Measurements from ENCODE around the gene LARGE1.

The LARGE1 gene

DNA sequence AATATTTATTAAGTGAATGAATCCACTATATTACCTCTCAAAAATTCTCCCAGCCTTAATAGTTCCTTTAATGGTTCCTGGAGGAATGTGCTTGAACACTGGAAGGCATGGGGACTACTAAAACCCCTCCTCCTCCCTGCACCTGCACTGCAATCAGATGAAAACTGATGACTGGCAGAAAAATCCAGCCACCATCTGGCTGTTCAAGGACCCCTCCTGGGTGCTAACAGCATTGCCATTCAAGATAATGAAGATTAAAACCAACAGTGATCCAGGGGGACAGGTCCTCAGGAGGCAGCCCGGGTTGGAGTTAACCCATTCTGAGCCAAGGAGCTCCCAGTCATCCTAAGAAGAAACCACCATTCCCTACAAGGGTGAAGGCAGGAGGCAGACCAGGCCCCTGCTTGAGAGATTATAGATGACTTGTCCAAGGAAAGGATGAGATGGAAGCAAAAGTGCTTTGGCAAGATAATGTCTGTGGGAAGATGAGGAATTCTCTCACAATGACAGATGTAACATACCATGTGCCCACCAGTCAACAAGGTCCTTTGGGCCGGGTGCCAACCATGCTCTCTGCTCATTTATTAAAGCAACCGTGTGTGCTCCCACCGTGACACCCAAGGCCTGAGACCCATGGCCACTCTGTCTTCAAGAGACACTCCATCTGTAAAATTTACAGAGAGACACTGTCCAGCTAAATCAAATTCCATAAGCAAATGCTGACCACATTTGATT lies 90.6 kb downstream of the LARGE1 start:
- DNase-seq (ENCODE audit: extremely low read depth, low read depth) = no peak
- TF ChIP-seq, protein P1, sequence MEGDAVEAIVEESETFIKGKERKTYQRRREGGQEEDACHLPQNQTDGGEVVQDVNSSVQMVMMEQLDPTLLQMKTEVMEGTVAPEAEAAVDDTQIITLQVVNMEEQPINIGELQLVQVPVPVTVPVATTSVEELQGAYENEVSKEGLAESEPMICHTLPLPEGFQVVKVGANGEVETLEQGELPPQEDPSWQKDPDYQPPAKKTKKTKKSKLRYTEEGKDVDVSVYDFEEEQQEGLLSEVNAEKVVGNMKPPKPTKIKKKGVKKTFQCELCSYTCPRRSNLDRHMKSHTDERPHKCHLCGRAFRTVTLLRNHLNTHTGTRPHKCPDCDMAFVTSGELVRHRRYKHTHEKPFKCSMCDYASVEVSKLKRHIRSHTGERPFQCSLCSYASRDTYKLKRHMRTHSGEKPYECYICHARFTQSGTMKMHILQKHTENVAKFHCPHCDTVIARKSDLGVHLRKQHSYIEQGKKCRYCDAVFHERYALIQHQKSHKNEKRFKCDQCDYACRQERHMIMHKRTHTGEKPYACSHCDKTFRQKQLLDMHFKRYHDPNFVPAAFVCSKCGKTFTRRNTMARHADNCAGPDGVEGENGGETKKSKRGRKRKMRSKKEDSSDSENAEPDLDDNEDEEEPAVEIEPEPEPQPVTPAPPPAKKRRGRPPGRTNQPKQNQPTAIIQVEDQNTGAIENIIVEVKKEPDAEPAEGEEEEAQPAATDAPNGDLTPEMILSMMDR (IDR thresholded peaks at IDR 0.05; ENCODE audit: low read depth, low read length) = no peak

DNA sequence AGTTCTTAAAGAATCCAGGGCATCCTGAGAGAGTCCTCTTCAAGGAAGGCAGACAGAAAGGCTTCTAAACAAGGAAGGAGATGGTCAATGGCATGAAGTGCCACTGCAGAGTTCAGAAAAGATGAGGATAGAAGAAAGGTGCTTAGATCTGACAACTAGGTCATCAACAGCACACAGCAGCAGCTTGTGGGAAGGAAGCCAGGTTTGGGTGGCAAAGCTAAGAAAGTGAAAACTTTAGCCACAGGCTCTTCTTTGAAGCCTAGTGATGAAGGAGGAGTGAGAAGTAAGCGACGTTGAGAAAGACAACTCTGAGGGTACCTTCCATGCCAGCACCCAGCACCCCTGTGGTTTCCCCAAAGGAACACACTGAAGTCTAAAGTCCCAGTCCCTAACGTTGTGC lies 92.0 kb downstream of the LARGE1 start:
- no peak for DNase-seq (ENCODE audit: extremely low read depth, low read depth)

DNA sequence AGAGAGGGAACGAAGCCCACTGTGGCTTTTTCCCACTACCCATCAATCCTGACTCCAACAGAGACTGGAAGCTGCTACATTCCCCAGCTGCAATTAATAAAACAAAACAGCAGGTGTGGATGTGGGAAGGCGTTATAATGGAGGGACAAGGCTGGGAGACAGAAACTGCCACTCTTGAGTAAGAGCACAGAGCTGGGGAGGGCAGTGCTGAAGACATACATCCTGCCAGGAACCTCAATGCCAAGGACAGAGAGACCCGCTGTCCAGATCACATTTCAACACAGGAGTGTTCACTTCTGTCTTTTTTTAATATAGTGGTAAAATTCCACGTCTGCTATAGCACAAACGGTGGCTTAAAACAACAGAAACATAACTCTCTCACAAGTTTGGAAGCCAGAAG lies 94.5 kb downstream of the LARGE1 start:
- TF ChIP-seq, protein P1 (IDR thresholded peaks at IDR 0.05; ENCODE audit: low read depth, low read length) = no peak
- DNase-seq (ENCODE audit: extremely low read depth, low read depth) = no peak

More for the DNA sequence above, 92.0 kb downstream of the LARGE1 start:
- TF ChIP-seq, protein P1 (IDR thresholded peaks at IDR 0.05; ENCODE audit: low read depth, low read length) = no peak

DNA sequence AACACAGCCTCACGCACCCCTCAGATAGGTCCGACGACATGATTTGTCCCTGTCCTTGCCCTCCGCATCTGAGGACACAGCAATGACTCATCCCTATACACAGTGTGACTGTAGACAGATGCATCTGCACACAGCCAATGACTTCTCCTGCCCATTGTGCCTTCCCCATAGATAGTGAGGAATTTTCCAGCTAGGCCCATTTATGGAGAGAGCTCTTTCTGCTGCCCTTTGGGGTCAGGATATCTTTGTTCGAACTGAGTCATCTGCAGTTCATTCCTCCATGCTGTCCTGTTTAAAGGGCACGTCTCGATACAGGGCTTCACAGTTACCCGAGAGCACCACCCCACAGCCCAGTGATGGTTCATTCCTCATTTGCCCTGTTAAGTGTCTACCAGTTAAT lies 96.7 kb downstream of the LARGE1 start:
- TF ChIP-seq, protein P1 (IDR thresholded peaks at IDR 0.05; ENCODE audit: low read depth, low read length) = no peak
- no peak for DNase-seq (ENCODE audit: extremely low read depth, low read depth)

DNA sequence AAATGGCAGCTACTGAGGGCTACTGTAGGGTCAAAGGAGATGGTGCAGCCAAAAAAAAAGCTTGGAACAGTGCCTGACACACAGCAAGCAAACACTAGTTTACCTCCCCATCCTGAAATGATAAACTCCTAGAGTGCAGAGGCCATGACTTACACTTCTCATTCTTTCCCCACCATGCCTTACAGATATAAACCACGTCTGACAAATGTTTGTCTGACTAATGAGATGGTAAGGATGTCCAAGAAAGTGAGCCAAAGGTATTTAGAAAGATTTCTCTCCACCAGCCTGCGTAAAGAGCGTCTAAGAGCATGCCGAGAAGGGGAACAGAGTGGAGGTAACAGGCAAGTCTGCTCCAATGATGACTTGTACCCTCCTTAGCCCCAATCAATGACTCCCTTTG lies 99.0 kb downstream of the LARGE1 start:
- TF ChIP-seq, protein P1 (IDR thresholded peaks at IDR 0.05; ENCODE audit: low read depth, low read length) = no peak

DNA sequence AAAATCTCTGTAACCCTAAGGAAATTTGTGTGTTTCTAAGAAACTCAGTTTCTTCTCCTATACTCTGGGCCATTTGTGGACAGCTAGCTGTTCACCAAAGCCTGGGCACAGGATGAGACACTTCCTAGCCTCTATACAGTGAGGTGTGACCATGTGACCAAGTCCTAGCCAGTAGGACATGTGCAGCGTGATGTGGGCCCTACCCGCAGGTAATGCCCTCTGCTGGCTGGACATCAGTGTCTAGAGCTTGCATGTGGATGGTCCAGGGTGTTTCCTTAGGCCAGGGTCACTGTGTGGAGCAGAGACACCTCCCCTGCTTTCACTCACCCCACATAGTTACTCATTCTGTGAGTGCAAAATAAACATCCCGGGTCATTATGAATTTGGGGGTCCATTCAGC lies 100.5 kb downstream of the LARGE1 start:
- TF ChIP-seq, protein P1 (IDR thresholded peaks at IDR 0.05; ENCODE audit: low read depth, low read length) = no peak
- no peak for DNase-seq (ENCODE audit: extremely low read depth, low read depth)

More for the DNA sequence above, 99.0 kb downstream of the LARGE1 start:
- no peak for DNase-seq (ENCODE audit: extremely low read depth, low read depth)

DNA sequence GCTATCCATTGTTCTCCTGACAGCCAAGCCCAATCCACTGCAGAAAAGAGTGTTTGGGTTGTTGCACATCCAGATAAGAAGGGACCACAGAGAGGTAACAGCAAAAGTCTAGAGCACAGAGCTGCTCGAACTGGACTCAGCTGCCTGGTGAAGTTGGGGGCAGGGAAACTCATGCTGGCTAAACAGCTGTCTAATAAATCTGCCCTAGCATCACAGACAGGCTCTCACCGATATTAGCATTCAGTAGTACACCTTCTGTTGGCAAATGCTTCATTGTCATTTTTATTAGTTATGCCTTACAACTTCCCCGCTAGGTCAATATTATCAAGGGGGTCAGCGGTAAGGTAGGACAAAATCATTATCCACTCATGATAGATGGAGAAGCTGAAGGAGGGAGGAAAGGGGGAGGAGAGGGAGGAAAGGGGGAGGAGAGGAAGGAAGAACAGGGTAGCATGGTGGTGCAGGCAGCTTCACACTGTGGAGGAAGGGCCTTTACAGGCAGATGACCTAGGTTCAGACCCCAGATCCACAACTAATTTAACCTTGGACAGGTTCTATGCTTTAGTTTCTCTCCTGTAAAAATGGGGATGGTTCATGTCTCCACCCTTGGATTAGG lies 102.7 kb downstream of the LARGE1 start:
- TF ChIP-seq, protein P1 (IDR thresholded peaks at IDR 0.05; ENCODE audit: low read depth, low read length) = no peak
- no peak for DNase-seq (ENCODE audit: extremely low read depth, low read depth)

Measured in AG09319 (cell line).